IMR-90 (cell line): Measurements from ENCODE around the gene FAXC. TPM values are rescaled to one million over a fixed set of nuclear protein-coding genes. Genes with fewer than 3 reads are reported as not detected.

Experiments
- ATAC-seq: fragments of 200-7000 bp; cut with Tn5 transposase; 2 replicates; pipeline ENCODE4 v1.9.1; 2020; ENCODE audit warnings: low read depth, mild to moderate bottlenecking, moderate library complexity
- BruUV-seq: library from RNA; stranded (reverse); fragments of 400-500 nt; replicated peaks from 2 replicates; lab custom pipeline; 2021; lab: Mats Ljungman, UMichigan
- CTCF ChIA-PET: fragments of 300-600 bp; formaldehyde crosslinking; extraction: SDS; loops from one replicate; lab custom pipeline; 2021; ENCODE audit warnings: antibody characterized with exemption; lab: Yijun Ruan, JAX
- POLR2A ChIA-PET: fragments of 300-600 bp; sonication (Branson Sonifier 250); formaldehyde crosslinking; loops from one replicate; lab custom pipeline; 2022; ENCODE audit warnings: antibody characterized with exemption; ENCODE audit not compliant: unreplicated experiment; lab: Charles Lee
- DNase-seq: peaks from one replicate; pipeline ENCODE4 v3.0.0; 2013
- H2AFZ ChIP-seq: replicated peaks from 2 replicates; pipeline ENCODE3; 2013; ENCODE audit warnings: low read length, mild to moderate bottlenecking; ENCODE audit not compliant: poor library complexity
- H2AK5ac ChIP-seq: 2 replicates; pipeline ENCODE4 v1.6.1; 2013; ENCODE audit warnings: low read depth, low read length, inconsistent platforms
- H2AK9ac ChIP-seq: replicated peaks from 2 replicates; pipeline ENCODE3; 2013; ENCODE audit warnings: mild to moderate bottlenecking, low read depth, low read length, moderate library complexity; ENCODE audit not compliant: poor library complexity
- H2BK120ac ChIP-seq: 2 replicates; pipeline ENCODE4 v1.6.1; 2013; ENCODE audit warnings: low read depth, low read length, inconsistent platforms
- H2BK15ac ChIP-seq: 3 replicates; pipeline ENCODE4 v1.6.1; 2013; ENCODE audit warnings: low read depth, low read length, inconsistent platforms
- H2BK20ac ChIP-seq: 2 replicates; pipeline ENCODE4 v1.6.1; 2013; ENCODE audit warnings: low read depth, mild to moderate bottlenecking, inconsistent platforms, low read length, moderate library complexity
- H2BK5ac ChIP-seq: 2 replicates; pipeline ENCODE4 v1.6.1; 2013; ENCODE audit warnings: mild to moderate bottlenecking, low read depth, low read length, inconsistent platforms; ENCODE audit not compliant: poor library complexity, severe bottlenecking
- H3K14ac ChIP-seq: replicated peaks from 2 replicates; pipeline ENCODE4 v1.6.1; 2013; ENCODE audit warnings: low read depth, low read length, inconsistent platforms
- H3K18ac ChIP-seq: 2 replicates; pipeline ENCODE4 v1.6.1; 2013; ENCODE audit warnings: low read depth, low read length, control low read depth
- H3K23ac ChIP-seq: 2 replicates; pipeline ENCODE4 v1.6.1; 2013; ENCODE audit warnings: low read depth, low read length, inconsistent platforms
- H3K27ac ChIP-seq: 2 replicates; pipeline ENCODE4 v1.5.1; 2013; ENCODE audit warnings: mild to moderate bottlenecking, control low read depth, low read length; ENCODE audit not compliant: insufficient read depth
- H3K27me3 ChIP-seq: 2 replicates; pipeline ENCODE4 v1.6.1; 2013; ENCODE audit warnings: low read length; ENCODE audit not compliant: control insufficient read depth, insufficient read depth
- H3K36me3 ChIP-seq: 2 replicates; pipeline ENCODE4 v1.6.1; 2013; ENCODE audit warnings: low read length, mixed read lengths; ENCODE audit not compliant: control insufficient read depth, insufficient read depth
- H3K4ac ChIP-seq: 2 replicates; pipeline ENCODE4 v1.6.1; 2013; ENCODE audit warnings: low read depth, low read length, inconsistent platforms
- H3K4me1 ChIP-seq: 2 replicates; pipeline ENCODE4 v1.6.1; 2013; ENCODE audit warnings: low read length, mixed read lengths; ENCODE audit not compliant: control insufficient read depth, insufficient read depth
- H3K4me2 ChIP-seq: 2 replicates; pipeline ENCODE4 v1.6.1; 2013; ENCODE audit warnings: low read depth, mild to moderate bottlenecking, control low read depth, low read length, moderate library complexity
- H3K4me3 ChIP-seq: 2 replicates; pipeline ENCODE4 v1.5.1; 2013; ENCODE audit warnings: low read depth, mild to moderate bottlenecking, control low read depth, low read length, moderate library complexity; ENCODE audit not compliant: insufficient read depth
- H3K56ac ChIP-seq: 2 replicates; pipeline ENCODE4 v1.6.1; 2013; ENCODE audit warnings: low read length, inconsistent platforms; ENCODE audit not compliant: insufficient read depth; ENCODE audit errors: extremely low read depth
- H3K79me1 ChIP-seq, 2 experiments: 2 replicates each; pipeline ENCODE4 v1.6.1; 2013; ENCODE audit warnings: low read length in 2 of 2, inconsistent platforms in 1 of 2, low read depth in 1 of 2
- H3K9ac ChIP-seq: 2 replicates; pipeline ENCODE4 v1.6.1; 2013; ENCODE audit warnings: low read depth, low read length, control low read depth
- H3K9me1 ChIP-seq: 2 replicates; pipeline ENCODE4 v1.6.1; 2013; ENCODE audit warnings: low read length, inconsistent platforms; ENCODE audit not compliant: insufficient read depth
- H3K9me3 ChIP-seq: 2 replicates; pipeline ENCODE4 v1.6.1; 2013; ENCODE audit warnings: low read length; ENCODE audit not compliant: control insufficient read depth, insufficient read depth
- H4K20me1 ChIP-seq: 2 replicates; pipeline ENCODE4 v1.6.1; 2013; ENCODE audit warnings: low read length, inconsistent platforms; ENCODE audit not compliant: insufficient read depth
- H4K5ac ChIP-seq: 2 replicates; pipeline ENCODE4 v1.6.1; 2013; ENCODE audit warnings: mild to moderate bottlenecking, low read depth, low read length, control low read depth
- H4K8ac ChIP-seq, 2 experiments: 2 replicates each; pipeline ENCODE4 v1.6.1; 2013; ENCODE audit warnings: low read depth in 2 of 2, low read length in 2 of 2, control low read depth in 1 of 2, inconsistent platforms in 1 of 2
- H4K91ac ChIP-seq: 2 replicates; pipeline ENCODE4 v1.6.1; 2013; ENCODE audit warnings: low read depth, low read length, inconsistent platforms; ENCODE audit not compliant: insufficient read depth
- BHLHE40 ChIP-seq: fragments of 150-350 bp; IDR thresholded peaks from 2 replicates; pipeline ENCODE4 v1.6.1; 2016; ENCODE audit warnings: mild to moderate bottlenecking, low read depth, low read length
- CEBPB ChIP-seq: IDR thresholded peaks from 2 replicates; pipeline ENCODE4 v1.6.1; 2012; ENCODE audit warnings: low read depth, low read length, improper control_type of control experiment
- NFE2L2 ChIP-seq: fragments of 150-350 bp; IDR thresholded peaks from 2 replicates; pipeline ENCODE4 v1.6.1; 2016; ENCODE audit warnings: low read depth, mild to moderate bottlenecking, low read length
- RAD21 ChIP-seq: IDR thresholded peaks from 2 replicates; pipeline ENCODE4 v1.6.1; 2012; ENCODE audit warnings: low read length, improper control_type of control experiment
- RFX5 ChIP-seq: IDR thresholded peaks from 2 replicates; pipeline ENCODE4 v1.8.0; 2012; ENCODE audit warnings: low read depth, mild to moderate bottlenecking, low read length, moderate library complexity
- WGBS, 2 experiments: methylation state at CpG; one replicate each; pipeline versions ENCODE4 v1.1.5 to v1.1.7; 2013; ENCODE audit warnings: missing lambda C conversion rate in 2 of 2; ENCODE audit not compliant: insufficient read length in 1 of 2; ENCODE audit errors: extremely low coverage in 2 of 2; 5-methylcytosine and 5-hydroxymethylcytosine counted together
- dilution Hi-C: fragments of 300-500 bp; cut with HindIII; formaldehyde crosslinking; loops from one replicate; pipeline ENCODE4 v1.14.3; 2018; ENCODE audit warnings: low sequenced_read_pairs; ENCODE audit not compliant: unreplicated experiment
- in situ Hi-C: fragments of 300-500 bp; cut with MboI; formaldehyde crosslinking; loops from 3 replicates; pipeline ENCODE4 v1.14.3; 2019; ENCODE audit warnings: low sequenced_read_pairs, inconsistent platforms, mixed read lengths
- intact Hi-C: fragments of 100-400 bp; cut with micrococcal nuclease; formaldehyde crosslinking; loops from 2 replicates; pipeline ENCODE4 v1.10.0; 2022
- polyA plus RNA-seq, 3 experiments: library from polyadenylated mRNA; depleted of rRNA; stranded (reverse); fragments of >200 nt; gene quantifications; 2 replicates each; pipeline ENCODE4 v1.2.3, GENCODE V29; 2012; ENCODE audit warnings: low replicate concordance in 1 of 3
- total RNA-seq: library from RNA; depleted of rRNA; stranded (reverse); fragments of >200 nt; gene quantifications from 2 replicates; pipeline ENCODE4 v1.2.3, GENCODE V29; 2012
- TF ChIP-seq, protein P1 (sequence below): fragments of 150-350 bp; IDR thresholded peaks from 2 replicates; pipeline ENCODE4 v1.6.1; 2017; ENCODE audit warnings: mild to moderate bottlenecking, antibody characterized with exemption, low read length, low read depth

FAXC gene
- total and polyA plus RNA-seq, 2 of the 4 experiments (the other 2 are of a cell fraction), result 1.1 to 2.7 TPM

DNA sequence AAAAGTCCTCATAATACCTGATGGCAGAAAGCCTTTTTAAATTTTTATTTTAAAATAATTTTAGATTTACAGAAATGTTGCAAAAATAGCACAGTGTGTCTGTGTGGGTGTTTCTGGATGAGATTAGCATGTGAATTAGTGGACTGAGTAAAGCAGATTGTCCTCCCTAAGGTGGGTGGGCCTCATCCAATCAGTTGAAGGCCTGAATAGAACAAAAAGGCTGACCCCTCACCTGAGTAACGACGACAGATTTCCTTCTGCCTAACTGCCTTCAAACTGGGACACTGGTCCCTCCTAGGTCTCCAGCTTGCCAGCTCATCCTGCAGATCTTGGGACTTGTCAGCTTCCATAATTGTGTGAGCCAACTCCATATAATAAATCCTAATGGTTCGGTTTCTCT is 54.2 kb downstream of the FAXC start:
- Histone ChIP-seq H3K9me1 (peaks cover 6% of the 10 kb centered on the region; the same call in 1 of the 2 replicates), H3K23ac (no peak overlapping the region), H3K9ac (no peak overlapping the region), H4K91ac (no peak overlapping the region), H3K27me3 (no peaks in the 10 kb centered on the region), H2BK15ac (no peak overlapping the region), H3K14ac (no peak overlapping the region), H2BK120ac (no peak overlapping the region), H4K8ac (no peak overlapping the region), H2BK5ac (no peak overlapping the region), H3K4me2 (no peak overlapping the region), H3K9me3 (no peaks in the 10 kb centered on the region), H4K20me1 (no peaks in the 10 kb centered on the region), H3K4me1 (no peaks in the 10 kb centered on the region), H2AK9ac (no peak overlapping the region), H2AFZ (no peak overlapping the region), H4K5ac (no peak overlapping the region), H3K36me3 (no peaks in the 10 kb centered on the region), H3K56ac (no peak overlapping the region), H3K4me3 (no peak overlapping the region), H3K4ac (no peak overlapping the region), H3K27ac (no peak overlapping the region), H2AK5ac (no peak overlapping the region), H3K18ac (no peak overlapping the region), H3K79me1 (no peaks in the 10 kb centered on the region), H2BK20ac (no peak overlapping the region)
- ChIA-PET CTCF (no interaction called here), POLR2A (no interaction called here)
- ATAC-seq (no peak), DNase-seq (no peak)
- dilution Hi-C loops (no loop called here), in situ Hi-C loops (no loop called here), intact Hi-C loops (no loop called here)
- TF ChIP-seq CEBPB (no peak), RAD21 (no peak), RFX5 (no peak), BHLHE40 (no peak), NFE2L2 (no peak)
- TF ChIP-seq, protein P1, sequence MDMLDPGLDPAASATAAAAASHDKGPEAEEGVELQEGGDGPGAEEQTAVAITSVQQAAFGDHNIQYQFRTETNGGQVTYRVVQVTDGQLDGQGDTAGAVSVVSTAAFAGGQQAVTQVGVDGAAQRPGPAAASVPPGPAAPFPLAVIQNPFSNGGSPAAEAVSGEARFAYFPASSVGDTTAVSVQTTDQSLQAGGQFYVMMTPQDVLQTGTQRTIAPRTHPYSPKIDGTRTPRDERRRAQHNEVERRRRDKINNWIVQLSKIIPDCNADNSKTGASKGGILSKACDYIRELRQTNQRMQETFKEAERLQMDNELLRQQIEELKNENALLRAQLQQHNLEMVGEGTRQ, result no peak
- BruUV-seq, result no TSS peak
- WGBS, 2 experiments, result 70% methylated on average over 3 of the region's 3 CpGs; no CpG with 5 or more reads in 1 of the 2 experiments
